ENCODE results near the gene ALDH1B1.
"Not testable (repeated sequence)": the region's sequence is repeated elsewhere in the genome, so short reads cannot be mapped to it uniquely, and the experiment has no call there.

ALDH1B1 gene

GRCh38 chr9:38375572-38375963 lies 16.9 kb upstream of the ALDH1B1 start:
- H3K27me3 ChIP-seq, result no peaks in the 10 kb centered on the region
- no peak for TF ChIP-seq CTCF (IDR thresholded peaks at IDR 0.05; ENCODE audit: low read depth, low read length)
- no peak for DNase-seq
- no peaks in the 10 kb centered on the region for H3K36me3 ChIP-seq
- H3K4me1 ChIP-seq, result peaks cover 7% of the 10 kb centered on the region
- H3K4me3 ChIP-seq (ENCODE audit: low read depth, low read length), result no peak overlapping the region
- H3K9me3 ChIP-seq, result no peaks in the 10 kb centered on the region

- no peaks in the 10 kb centered on the region for H3K27me3 ChIP-seq
- no peak for TF ChIP-seq CTCF (IDR thresholded peaks at IDR 0.05; ENCODE audit: low read depth, low read length)
- H3K9me3 ChIP-seq, result no peaks in the 10 kb centered on the region
- H3K4me3 ChIP-seq (ENCODE audit: low read depth, low read length), result no peak overlapping the region
- peaks cover 7% of the 10 kb centered on the region for H3K4me1 ChIP-seq
- DNase-seq, result no peak
- H3K36me3 ChIP-seq, result no peaks in the 10 kb centered on the region
These were observed 16.4 kb upstream of the ALDH1B1 start for GRCh38 chr9:38376021-38376670.

- H3K36me3 ChIP-seq; H3K27me3 ChIP-seq; DNase-seq; H3K9me3 ChIP-seq; H3K4me1 ChIP-seq; H3K4me3 ChIP-seq (ENCODE audit: low read depth, low read length): not testable (repeated sequence)
These were observed 15.0 kb upstream of the ALDH1B1 start for GRCh38 chr9:38377336-38378083.

- no peak for TF ChIP-seq CTCF (IDR thresholded peaks at IDR 0.05; ENCODE audit: low read depth, low read length)
- no peak overlapping the region for H3K4me3 ChIP-seq (ENCODE audit: low read depth, low read length)
- H3K4me1 ChIP-seq, result no peaks in the 10 kb centered on the region
- no peak for DNase-seq
- no peaks in the 10 kb centered on the region for H3K36me3 ChIP-seq
- no peaks in the 10 kb centered on the region for H3K9me3 ChIP-seq
- H3K27me3 ChIP-seq, result no peaks in the 10 kb centered on the region
These were observed 12.2 kb upstream of the ALDH1B1 start for GRCh38 chr9:38380230-38380871.

GRCh38 chr9:38380872-38381534 lies 11.5 kb upstream of the ALDH1B1 start:
- no peaks in the 10 kb centered on the region for H3K27me3 ChIP-seq
- H3K4me3 ChIP-seq (ENCODE audit: low read depth, low read length), result no peak overlapping the region
- DNase-seq, result no peak

More at GRCh38 chr9:38380872-38381534, 11.5 kb upstream of the ALDH1B1 start:
- no peaks in the 10 kb centered on the region for H3K4me1 ChIP-seq
- no peak for TF ChIP-seq CTCF (IDR thresholded peaks at IDR 0.05; ENCODE audit: low read depth, low read length)
- H3K36me3 ChIP-seq, result no peaks in the 10 kb centered on the region
- H3K9me3 ChIP-seq, result no peaks in the 10 kb centered on the region

All from BE2C (cell line).